Activated CD8-positive, alpha-beta memory T cell treated with anti-CD3 and anti-CD28 coated beads for 4 hours (primary cell): ENCODE data around the gene STAU1.
"Not testable (repeated sequence)": the region's sequence is repeated elsewhere in the genome, so short reads cannot be mapped to it uniquely, and the experiment has no call there.

Experiments
- DNase-seq, 2 donors: peaks; one replicate each; pipeline ENCODE4 v3.0.0-alpha.2; 2020; ENCODE audit warnings: low read depth in 2 of 2

Gene STAU1

GRCh38 chr20:49203011-49203410 is 14.9 kb upstream of the STAU1 start:
- no peak for DNase-seq

DNA sequence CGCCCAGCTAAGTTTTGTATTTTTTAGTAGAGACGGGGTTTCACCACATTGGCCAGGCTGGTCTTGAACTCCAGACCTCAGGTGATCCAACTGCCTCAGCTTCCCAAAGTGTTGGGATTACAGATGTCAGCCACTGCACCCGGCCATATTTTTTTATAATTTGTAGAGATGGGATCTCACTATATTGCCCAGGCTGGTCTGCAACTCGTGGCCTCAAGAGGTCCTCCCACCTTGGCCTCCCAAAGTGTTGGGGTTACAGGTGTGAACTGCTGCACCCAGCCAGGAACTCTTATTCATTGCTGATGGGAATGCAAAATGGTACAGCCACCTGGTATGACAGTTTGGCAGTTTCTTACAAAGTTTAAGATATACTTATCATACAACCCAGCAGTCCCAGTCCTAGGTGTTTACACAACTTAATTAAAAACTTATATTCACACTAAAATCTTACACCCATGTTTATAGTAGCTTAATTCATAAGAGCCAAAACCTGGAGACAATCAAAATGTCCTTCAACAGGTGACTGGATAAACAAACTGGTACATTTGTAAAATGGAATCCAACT is 11.7 kb upstream of the STAU1 start:
- no peak for DNase-seq

- DNase-seq = not testable (repeated sequence)
Measured at GRCh38 chr20:49192944-49193518, 4.9 kb upstream of the STAU1 start.

DNA sequence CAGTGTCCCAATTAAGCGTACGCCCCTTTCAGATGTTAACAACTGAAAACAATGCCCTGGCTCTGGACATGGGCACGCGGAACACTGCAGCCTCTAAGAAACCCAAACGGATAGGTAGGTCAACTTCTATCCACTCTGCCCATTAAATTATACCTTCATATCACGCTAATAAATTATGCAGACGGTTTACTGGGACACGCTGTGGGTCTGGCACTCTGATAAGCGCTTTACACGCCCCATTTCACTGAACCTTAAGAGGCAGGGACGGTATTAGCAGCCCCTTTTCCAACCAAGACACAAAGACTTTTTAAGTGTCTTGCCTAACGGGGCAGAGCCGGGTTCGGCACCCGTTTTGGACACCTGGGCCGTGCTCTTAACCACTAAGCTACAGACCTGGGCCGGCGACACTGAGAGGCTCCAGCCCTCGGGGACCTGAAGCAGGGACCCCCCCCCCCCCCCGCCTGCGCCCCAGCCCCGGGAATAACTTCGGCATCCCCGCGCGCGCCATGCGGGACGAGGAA is 744 bp downstream of the STAU1 start:
- DNase-seq = no peak

GRCh38 chr20:49186535-49187329 is 1.4 kb downstream of the STAU1 start:
- peak; percentile 32 to 63 for DNase-seq

DNA sequence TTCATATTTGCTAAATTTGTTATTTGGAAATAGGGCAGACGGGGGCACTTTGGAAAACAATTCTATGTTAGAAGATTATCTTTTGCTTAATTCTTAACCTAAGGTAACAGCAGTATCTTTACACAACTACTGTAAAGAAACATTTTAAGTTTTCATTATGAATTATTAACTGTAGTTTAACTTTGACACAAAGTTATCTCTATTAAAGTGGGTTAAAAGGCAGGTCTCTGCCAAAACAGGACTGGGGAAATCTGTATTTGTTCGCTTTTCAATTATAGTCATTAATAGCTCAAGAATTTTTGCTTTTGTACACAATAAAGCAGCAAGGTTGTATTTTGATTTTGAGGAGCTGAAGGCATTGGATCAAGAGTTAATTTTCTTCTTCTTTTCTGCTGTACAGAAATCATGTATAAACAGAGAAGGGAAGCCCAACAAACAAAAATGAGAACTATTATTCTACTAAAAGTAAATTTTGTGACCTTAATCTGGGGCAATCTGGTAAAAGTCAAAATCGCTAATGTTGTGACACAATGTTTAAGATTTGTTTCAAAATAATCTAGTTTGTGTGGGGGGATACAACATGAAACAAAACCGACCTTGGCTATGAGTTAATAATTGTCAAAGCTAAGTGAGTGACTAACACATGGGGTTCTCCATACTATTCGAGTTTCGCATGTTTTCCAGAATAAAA is 2.9 kb downstream of the STAU1 start:
- DNase-seq = no peak

DNA sequence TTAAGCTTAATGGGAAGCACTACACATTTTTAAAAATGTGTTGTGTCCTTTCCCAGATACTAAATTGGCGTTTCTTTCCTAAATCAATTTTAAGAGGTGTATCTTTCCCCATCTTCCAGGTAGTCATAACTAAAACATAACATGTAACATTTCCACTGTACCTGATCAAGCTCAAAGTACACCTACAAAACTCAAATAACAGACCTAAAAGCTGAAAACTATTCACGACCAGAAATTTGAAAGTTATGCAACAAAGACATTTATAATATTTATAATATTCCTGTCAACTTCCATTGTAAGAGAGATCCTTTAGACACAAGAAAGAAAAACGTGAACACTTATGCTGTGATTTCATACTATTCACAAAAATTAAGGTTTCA is 3.5 kb downstream of the STAU1 start:
- DNase-seq = no peak

DNA sequence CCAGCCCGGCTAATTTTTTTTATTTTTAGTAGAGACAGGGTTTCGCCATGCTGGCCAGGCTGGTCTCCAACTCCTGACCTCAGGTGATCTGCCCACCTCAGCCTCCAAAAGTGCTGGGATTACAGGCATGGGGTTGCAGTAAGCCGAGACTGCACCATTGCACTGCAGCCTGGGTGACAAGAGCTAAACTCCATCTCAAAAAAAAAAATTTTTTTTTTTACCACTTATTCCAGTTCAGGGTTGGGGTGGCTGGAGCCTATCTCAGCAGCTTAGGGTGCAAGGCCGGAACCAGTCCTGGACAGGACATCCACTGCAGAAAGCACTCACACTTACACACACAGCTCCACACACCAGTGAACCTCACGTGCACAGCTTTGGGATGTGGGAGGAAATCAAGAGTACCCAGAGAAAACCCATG is 4.0 kb downstream of the STAU1 start:
- DNase-seq = not testable (repeated sequence)

- DNase-seq = no peak
Measured at GRCh38 chr20:49183444-49183843, 4.7 kb downstream of the STAU1 start.

DNA sequence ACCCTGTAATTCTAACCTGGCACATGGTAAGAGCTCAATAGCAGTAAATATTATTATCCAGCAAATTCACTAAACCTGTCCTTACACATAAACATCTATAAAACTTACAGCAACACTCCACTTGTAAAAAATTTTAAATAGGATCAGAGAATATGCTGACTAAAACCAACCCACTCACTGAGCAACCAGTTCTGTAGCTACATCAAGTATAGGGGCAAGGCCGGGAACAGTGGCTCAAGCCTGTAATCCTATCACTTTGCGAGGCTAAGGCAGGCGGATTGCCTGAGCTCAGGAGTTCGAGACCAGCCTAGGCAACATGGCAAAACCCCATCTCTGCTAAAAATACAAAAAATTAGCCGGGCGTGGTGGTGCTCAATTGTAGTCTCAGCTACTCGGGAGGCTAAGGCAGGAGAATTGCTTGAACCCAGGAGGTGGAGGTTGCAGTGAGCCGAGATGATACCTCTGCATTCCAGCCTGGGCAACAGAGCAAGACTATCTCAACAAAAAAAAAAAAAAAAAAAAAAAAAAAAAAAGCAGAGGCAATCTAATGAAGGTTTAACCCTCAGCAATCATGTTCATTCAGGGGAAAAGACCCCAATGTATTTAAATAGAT is 6.8 kb downstream of the STAU1 start:
- DNase-seq = no peak

DNA sequence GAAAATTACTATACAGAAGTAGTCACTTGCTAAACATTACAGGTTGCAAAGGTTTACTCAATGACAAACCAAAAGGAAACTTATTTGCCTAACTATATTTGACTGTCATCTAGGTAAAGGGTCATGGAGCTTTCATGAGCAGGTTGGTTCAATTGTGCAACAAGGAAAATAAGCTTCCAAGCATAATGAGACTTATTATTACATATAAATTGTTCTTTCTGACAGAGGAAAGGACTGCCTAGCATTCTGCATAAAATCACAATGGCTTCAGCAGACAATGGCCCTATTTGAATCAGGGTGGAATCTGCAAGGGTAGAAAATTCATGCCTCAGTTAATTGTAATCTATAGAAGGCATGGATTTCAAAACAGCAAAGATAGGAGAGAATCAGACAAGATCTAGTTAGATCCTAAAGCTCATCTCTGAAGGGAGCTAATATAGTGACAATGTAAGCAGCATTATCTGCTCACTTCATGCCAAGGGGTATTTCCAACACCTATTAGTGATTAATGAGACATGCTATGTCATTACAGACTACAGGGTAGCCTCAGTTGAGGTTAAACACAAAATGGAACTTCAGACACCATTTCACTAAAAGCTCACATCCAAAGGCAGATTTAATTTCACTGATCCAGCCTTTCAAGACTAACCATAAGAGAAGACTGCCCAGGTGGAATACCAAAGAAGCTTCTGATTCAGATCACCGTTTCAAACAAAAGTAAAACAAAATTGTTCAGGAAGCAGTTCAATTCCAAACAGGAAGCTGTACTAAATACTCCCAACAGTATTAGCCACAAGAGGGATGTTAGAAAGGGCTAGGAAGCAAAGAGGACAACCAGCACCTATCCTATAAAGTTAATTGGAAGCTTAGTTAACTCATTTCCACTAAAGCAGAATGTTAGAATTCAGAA is 8.5 kb downstream of the STAU1 start:
- DNase-seq = no peak

GRCh38 chr20:49174183-49174582 is 14.0 kb downstream of the STAU1 start:
- no peak for DNase-seq

- no peak for DNase-seq
Measured at GRCh38 chr20:49172413-49172812, 15.7 kb downstream of the STAU1 start.

GRCh38 chr20:49171909-49172308 is 16.2 kb downstream of the STAU1 start:
- DNase-seq = no peak

DNA sequence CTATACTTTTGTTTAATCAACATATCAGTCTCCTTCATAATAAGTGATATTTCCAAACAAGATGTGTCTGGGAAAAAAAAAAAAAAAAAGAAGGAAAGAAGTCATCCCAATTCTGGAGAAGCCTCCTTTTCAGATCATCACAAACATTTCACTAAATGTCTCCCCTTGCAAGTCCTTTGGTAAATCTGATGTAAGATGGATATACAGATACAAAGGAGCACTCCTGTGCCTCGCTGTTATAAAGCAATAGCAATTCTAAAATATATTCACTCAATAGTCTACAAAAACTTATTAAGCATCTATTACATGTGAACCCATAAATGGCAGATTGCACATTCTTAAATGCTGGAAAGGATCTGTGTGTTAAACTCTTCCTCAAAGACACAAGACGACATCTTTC is 17.4 kb downstream of the STAU1 start:
- DNase-seq = no peak

DNA sequence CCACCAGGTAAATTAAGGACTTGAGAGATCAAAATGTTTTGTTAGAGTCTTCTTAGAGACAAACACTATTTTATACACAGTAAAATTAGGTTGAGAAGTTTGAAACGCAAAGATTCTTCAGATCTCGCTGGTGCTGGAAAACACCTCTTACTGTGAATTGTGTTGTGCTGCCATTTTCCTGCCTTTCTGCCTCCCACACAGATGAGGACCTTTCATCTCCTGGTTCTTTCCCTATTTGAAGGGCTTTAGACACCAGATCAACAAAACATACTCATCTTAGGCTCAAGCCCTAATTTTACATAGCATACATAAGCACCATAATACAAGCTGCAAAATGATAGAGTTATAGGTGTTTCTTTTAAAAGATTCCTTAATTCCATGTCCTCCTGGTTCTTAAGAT is 18.6 kb downstream of the STAU1 start:
- no peak for DNase-seq

- not testable (repeated sequence) for DNase-seq
Measured at GRCh38 chr20:49168864-49169263, 19.3 kb downstream of the STAU1 start.

GRCh38 chr20:49167811-49168507 is 20.2 kb downstream of the STAU1 start:
- no peak for DNase-seq

GRCh38 chr20:49166534-49167449 is 21.3 kb downstream of the STAU1 start:
- no peak for DNase-seq
